ENCODE measurements around the gene IPO8.

DNA sequence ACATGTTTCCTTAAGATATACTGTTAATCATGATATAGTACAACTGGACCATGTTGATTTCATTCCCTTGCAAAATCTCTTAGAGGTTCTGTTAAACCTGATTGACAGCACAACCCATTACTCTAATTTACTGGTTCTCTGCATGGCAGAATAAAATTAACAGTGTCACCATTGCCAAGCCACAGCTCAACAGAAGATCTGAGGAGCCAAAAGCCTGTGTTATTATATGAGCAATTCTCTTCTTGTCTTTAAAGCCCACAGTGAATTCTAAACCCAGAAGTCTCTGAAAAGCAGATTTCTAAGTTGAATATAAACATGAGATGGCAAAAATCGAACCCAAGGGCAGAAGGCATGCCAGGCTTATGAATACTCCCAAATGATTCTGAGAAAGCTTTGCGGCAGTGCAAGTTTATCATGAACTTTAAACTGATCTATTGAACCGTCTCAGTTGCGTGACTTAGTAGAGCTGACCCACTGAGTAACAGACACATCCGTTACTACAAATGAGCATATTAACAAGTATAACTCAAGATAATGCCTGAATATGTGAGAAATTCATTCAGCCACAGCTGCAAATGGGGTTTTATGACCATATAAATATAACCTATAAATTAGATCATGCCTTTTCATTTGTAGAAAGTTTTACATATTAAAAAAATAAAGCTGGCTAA, 78.2 kb downstream of the IPO8 start:
- TF ChIP-seq, protein P1, sequence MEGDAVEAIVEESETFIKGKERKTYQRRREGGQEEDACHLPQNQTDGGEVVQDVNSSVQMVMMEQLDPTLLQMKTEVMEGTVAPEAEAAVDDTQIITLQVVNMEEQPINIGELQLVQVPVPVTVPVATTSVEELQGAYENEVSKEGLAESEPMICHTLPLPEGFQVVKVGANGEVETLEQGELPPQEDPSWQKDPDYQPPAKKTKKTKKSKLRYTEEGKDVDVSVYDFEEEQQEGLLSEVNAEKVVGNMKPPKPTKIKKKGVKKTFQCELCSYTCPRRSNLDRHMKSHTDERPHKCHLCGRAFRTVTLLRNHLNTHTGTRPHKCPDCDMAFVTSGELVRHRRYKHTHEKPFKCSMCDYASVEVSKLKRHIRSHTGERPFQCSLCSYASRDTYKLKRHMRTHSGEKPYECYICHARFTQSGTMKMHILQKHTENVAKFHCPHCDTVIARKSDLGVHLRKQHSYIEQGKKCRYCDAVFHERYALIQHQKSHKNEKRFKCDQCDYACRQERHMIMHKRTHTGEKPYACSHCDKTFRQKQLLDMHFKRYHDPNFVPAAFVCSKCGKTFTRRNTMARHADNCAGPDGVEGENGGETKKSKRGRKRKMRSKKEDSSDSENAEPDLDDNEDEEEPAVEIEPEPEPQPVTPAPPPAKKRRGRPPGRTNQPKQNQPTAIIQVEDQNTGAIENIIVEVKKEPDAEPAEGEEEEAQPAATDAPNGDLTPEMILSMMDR (IDR thresholded peaks at IDR 0.05): no peak
- TF ChIP-seq EP300 (IDR thresholded peaks at IDR 0.05): no peak
- no peak for TF ChIP-seq POLR2A (IDR thresholded peaks at IDR 0.05)
- no peak for TF ChIP-seq POLR2AphosphoS5 (IDR thresholded peaks at IDR 0.05)
